Sigmoid colon (tissue), 4 donors: ENCODE measurements around the gene RDH5.

Source experiments
- EP300 ChIP-seq, 4 donors: sonication (generic); formaldehyde crosslinking; IDR thresholded peaks; one replicate each; pipeline ENCODE4 v1.6.1; 2017; ENCODE audit warnings: antibody characterized with exemption in 4 of 4
- POLR2A ChIP-seq, 2 donors: fragments of 450-650 bp; IDR thresholded peaks; one replicate each; pipeline ENCODE4 v1.6.1; 2016; ENCODE audit warnings: antibody characterized with exemption in 2 of 2, mild to moderate bottlenecking in 2 of 2, moderate library complexity in 2 of 2
- POLR2AphosphoS5 ChIP-seq, 4 donors: sonication (generic); formaldehyde crosslinking; IDR thresholded peaks; one replicate each; pipeline ENCODE4 v1.6.1; 2017; ENCODE audit warnings: antibody characterized with exemption in 4 of 4
- TF ChIP-seq, protein P1 (sequence below), 4 experiments: fragments of 450-650 bp in 3 of 4; fragments of 200-600 bp in 1 of 4; IDR thresholded peaks; one replicate each; pipeline ENCODE4 v1.5.1; 2016 to 2019; ENCODE audit warnings: antibody characterized with exemption in 4 of 4, mild to moderate bottlenecking in 3 of 4, moderate library complexity in 2 of 4

- TF ChIP-seq, protein P1, sequence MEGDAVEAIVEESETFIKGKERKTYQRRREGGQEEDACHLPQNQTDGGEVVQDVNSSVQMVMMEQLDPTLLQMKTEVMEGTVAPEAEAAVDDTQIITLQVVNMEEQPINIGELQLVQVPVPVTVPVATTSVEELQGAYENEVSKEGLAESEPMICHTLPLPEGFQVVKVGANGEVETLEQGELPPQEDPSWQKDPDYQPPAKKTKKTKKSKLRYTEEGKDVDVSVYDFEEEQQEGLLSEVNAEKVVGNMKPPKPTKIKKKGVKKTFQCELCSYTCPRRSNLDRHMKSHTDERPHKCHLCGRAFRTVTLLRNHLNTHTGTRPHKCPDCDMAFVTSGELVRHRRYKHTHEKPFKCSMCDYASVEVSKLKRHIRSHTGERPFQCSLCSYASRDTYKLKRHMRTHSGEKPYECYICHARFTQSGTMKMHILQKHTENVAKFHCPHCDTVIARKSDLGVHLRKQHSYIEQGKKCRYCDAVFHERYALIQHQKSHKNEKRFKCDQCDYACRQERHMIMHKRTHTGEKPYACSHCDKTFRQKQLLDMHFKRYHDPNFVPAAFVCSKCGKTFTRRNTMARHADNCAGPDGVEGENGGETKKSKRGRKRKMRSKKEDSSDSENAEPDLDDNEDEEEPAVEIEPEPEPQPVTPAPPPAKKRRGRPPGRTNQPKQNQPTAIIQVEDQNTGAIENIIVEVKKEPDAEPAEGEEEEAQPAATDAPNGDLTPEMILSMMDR (IDR thresholded peaks at IDR 0.05) = no peak
- TF ChIP-seq POLR2A (IDR thresholded peaks at IDR 0.05) (no peak), POLR2AphosphoS5 (IDR thresholded peaks at IDR 0.05) (no peak), EP300 (IDR thresholded peaks at IDR 0.05) (no peak)
Measured at GRCh38 chr12:55726971-55727370, 6.8 kb downstream of the RDH5 start.
